Neural progenitor cell (in vitro differentiated cells): ENCODE results near the gene MEX3D. TPM values are rescaled to one million over a fixed set of nuclear protein-coding genes. Genes with fewer than 3 reads are reported as not detected.

Experiments
- DNase-seq: peaks from one replicate; pipeline ENCODE4 v3.0.0-alpha.2; 2016; ENCODE audit warnings: low spot score
- H2AFZ ChIP-seq: fragments of 200-600 bp; sonication (generic); replicated peaks from 2 replicates; pipeline ENCODE4 v1.6.1; 2016; ENCODE audit warnings: antibody characterized with exemption
- H3F3A ChIP-seq: fragments of 200-600 bp; sonication (generic); 2 replicates; pipeline ENCODE4 v1.6.1; 2016; ENCODE audit warnings: antibody characterized with exemption, low read depth
- H3K27ac ChIP-seq: fragments of 200-600 bp; sonication (generic); 2 replicates; pipeline ENCODE4 v1.5.1; 2016; ENCODE audit warnings: mild to moderate bottlenecking
- H3K27me3 ChIP-seq: fragments of 200-600 bp; sonication (generic); 2 replicates; pipeline ENCODE4 v1.6.1; 2016; ENCODE audit warnings: mild to moderate bottlenecking, moderate library complexity
- H3K36me3 ChIP-seq: fragments of 200-600 bp; sonication (generic); 2 replicates; pipeline ENCODE4 v1.5.1; 2016
- H3K4me1 ChIP-seq: fragments of 200-600 bp; sonication (generic); 2 replicates; pipeline ENCODE4 v1.6.1; 2016; ENCODE audit warnings: mixed run types
- H3K4me2 ChIP-seq: fragments of 200-600 bp; sonication (generic); 2 replicates; pipeline ENCODE4 v1.6.1; 2016
- H3K4me3 ChIP-seq: fragments of 200-600 bp; sonication (generic); 2 replicates; pipeline ENCODE4 v1.5.1; 2016
- H3K79me2 ChIP-seq: fragments of 200-600 bp; sonication (generic); 2 replicates; pipeline ENCODE4 v1.6.1; 2016; ENCODE audit warnings: low read depth
- H3K9ac ChIP-seq: fragments of 200-600 bp; sonication (generic); 2 replicates; pipeline ENCODE4 v1.6.1; 2016
- H3K9me3 ChIP-seq: fragments of 200-600 bp; sonication (generic); 2 replicates; pipeline ENCODE4 v1.5.1; 2016; ENCODE audit warnings: low read depth
- H4K20me1 ChIP-seq: fragments of 200-600 bp; sonication (generic); 2 replicates; pipeline ENCODE4 v1.6.1; 2016; ENCODE audit warnings: low read depth
- H3K27ac Mint-ChIP-seq: 3 replicates; pipeline ENCODE4 v1.8.0; 2021; ENCODE audit warnings: mixed read lengths
- H3K27me3 Mint-ChIP-seq: 2 replicates; pipeline ENCODE4 v1.8.0; 2022; ENCODE audit warnings: low read depth, mild to moderate bottlenecking, inconsistent platforms, moderate library complexity, mixed read lengths; ENCODE audit not compliant: insufficient read depth
- H3K36me3 Mint-ChIP-seq: 3 replicates; pipeline ENCODE4 v1.8.0; 2021; ENCODE audit warnings: mixed read lengths
- H3K4me1 Mint-ChIP-seq: 3 replicates; pipeline ENCODE4 v1.8.0; 2021; ENCODE audit warnings: mixed read lengths
- H3K4me3 Mint-ChIP-seq: 3 replicates; pipeline ENCODE4 v1.8.0; 2021; ENCODE audit warnings: mild to moderate bottlenecking, moderate library complexity, mixed read lengths
- H3K9me3 Mint-ChIP-seq: 3 replicates; pipeline ENCODE4 v1.8.0; 2020; ENCODE audit warnings: mixed read lengths
- EZH2 ChIP-seq: fragments of 200-600 bp; sonication (generic); IDR thresholded peaks from 2 replicates; pipeline ENCODE4 v1.6.1; 2017; ENCODE audit warnings: antibody characterized with exemption, mild to moderate bottlenecking, moderate library complexity
- EZH2phosphoT487 ChIP-seq: fragments of 200-600 bp; sonication (generic); IDR thresholded peaks from 2 replicates; pipeline ENCODE4 v1.6.1; 2017; ENCODE audit warnings: antibody characterized with exemption
- total RNA-seq: library from RNA; depleted of rRNA; stranded (reverse); fragments of >200 nt; gene quantifications from 2 replicates; pipeline ENCODE4 v1.2.3, GENCODE V29; 2015; ENCODE audit warnings: low replicate concordance
- TF ChIP-seq, protein P1 (sequence below): fragments of 200-600 bp; sonication (generic); IDR thresholded peaks from 2 replicates; pipeline ENCODE4 v1.5.1; 2017; ENCODE audit warnings: antibody characterized with exemption, mild to moderate bottlenecking

MEX3D gene
- total RNA-seq, 1 donor from 2014 or later = 15.9 TPM

DNA sequence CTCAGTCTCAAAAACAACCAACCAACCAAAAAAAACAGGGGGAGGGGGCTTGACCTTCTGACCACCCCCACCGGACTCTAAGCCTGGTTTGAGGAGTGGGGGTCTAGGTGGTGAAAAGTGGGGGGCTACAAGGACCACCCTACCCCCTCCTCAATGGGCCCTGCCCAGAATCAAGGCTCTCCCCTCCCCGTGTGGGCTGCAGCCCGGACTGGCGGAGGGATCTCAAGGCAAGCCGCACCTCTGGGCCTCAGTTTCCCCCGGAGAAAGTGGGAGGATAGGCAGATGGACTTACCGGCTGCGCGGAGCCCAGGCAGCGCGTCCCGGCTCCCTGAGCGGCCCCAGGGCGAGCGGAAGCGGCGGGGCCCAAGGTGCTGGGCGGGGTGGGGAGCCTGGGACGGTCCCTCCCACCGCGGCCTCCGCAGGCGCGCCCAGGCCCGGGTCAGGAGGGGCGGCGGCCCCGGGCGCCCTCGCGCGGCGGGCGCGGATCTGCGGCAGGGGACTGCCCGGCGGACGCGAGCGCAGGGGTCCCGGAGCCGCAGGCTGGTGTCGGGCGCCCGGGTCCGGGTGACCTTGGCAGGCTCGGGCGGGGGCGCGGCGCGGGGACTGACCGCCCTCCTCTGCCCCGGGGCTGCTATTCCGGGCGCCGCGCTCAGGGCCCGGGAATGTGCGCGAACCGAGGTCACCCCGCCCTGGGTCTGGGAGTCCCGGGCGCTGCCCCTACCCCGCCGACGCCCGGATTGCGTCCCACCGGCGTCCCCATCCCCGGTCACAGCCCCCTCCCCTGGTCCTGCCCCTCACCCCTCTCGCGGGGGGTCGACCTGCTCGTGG is 55.2 kb downstream of the MEX3D start, which contains the start of gene ADAMTSL5:
ADAMTSL5 (minus strand) TSS at position 349 of the 828 bp plus-strand sequence. CDS start 2,076 bp downstream, outside the sequence.
- peak within 1 kb of the TSS; percentile 70 for H3K4me2 ChIP-seq
- no peaks in the 10 kb centered on the region for H3K36me3 ChIP-seq
- H3K4me3 Mint-ChIP-seq = peak within 1 kb of the TSS; percentile 48
- H3K27ac ChIP-seq = no peak within 1 kb of the TSS
- no peaks in the 10 kb centered on the region for H3K79me2 ChIP-seq
- peak; percentile 45 for DNase-seq
- peaks cover 30% of the 10 kb centered on the region for H3K27me3 Mint-ChIP-seq
- H3K9me3 ChIP-seq = no peaks in the 10 kb centered on the region
- H4K20me1 ChIP-seq = peaks cover 3% of the 10 kb centered on the region
- peaks cover 11% of the 10 kb centered on the region for H3K4me1 Mint-ChIP-seq
- no peak within 1 kb of the TSS for H3K27ac Mint-ChIP-seq
- peaks cover 13% of the 10 kb centered on the region for H3K4me1 ChIP-seq
- peak within 1 kb of the TSS; percentile 37 for H3K4me3 ChIP-seq
- H3K9ac ChIP-seq = no peak within 1 kb of the TSS
- H3K36me3 Mint-ChIP-seq = no peaks in the 10 kb centered on the region
- no peaks in the 10 kb centered on the region for H3K9me3 Mint-ChIP-seq
- H3F3A ChIP-seq = peaks cover 36% of the 10 kb centered on the region
- TF ChIP-seq EZH2 (peak; percentile 72), EZH2phosphoT487 (peak; percentile 61)
- TF ChIP-seq, protein P1, sequence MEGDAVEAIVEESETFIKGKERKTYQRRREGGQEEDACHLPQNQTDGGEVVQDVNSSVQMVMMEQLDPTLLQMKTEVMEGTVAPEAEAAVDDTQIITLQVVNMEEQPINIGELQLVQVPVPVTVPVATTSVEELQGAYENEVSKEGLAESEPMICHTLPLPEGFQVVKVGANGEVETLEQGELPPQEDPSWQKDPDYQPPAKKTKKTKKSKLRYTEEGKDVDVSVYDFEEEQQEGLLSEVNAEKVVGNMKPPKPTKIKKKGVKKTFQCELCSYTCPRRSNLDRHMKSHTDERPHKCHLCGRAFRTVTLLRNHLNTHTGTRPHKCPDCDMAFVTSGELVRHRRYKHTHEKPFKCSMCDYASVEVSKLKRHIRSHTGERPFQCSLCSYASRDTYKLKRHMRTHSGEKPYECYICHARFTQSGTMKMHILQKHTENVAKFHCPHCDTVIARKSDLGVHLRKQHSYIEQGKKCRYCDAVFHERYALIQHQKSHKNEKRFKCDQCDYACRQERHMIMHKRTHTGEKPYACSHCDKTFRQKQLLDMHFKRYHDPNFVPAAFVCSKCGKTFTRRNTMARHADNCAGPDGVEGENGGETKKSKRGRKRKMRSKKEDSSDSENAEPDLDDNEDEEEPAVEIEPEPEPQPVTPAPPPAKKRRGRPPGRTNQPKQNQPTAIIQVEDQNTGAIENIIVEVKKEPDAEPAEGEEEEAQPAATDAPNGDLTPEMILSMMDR = no peak
- peaks cover 81% of the 10 kb centered on the region for H3K27me3 ChIP-seq
- H2AFZ ChIP-seq = no peak within 1 kb of the TSS

DNA sequence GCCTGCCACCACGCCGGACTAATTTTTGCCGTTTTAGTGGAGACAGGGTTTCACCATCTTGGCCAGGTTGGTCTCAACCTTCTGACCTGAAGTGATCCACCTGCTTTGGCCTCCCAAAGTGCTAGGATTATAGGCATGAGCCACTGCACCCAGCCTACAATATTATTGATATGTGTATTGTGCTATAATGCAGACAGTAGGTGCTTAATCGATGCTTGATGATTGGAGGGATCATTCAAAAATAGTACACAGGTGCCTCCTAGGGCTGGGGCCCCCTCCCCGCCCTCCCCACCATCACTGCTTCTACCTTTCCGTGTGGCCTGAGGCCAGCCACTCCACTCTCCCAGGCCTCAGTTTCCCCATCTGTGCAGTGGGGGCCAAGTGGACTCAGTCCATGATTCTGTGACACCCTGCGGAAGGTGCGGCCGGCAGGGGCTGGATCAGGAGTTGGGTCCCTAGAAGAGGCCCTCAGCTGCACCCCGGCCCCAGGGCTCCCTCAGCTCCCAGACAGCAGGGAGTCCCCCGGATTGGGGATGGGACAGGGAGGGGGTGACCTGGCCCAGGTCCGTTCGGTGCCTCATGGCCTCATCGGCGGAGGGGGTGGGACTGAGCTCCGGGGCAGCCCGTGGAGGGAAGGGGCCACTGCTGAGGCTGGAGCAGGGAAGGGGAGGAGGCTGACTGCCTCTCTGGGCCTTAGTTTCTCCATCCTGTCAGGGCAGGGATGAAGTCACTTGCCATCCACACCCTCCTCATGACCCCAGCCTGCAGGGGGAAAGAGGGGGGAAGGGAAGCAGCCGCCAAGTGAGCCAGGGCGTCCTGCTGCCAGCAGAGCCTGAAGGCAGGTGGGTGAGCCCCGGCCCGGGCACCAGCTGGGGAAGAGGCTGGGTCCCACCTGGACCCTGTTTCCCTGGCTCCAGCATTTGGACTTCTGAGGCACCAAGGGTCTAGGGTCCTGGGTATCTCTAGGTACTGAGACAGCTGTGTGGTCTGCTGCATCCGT is 56.5 kb downstream of the MEX3D start:
- no peaks in the 10 kb centered on the region for H3K79me2 ChIP-seq
- peaks cover 26% of the 10 kb centered on the region for H3K27me3 Mint-ChIP-seq
- peaks cover 38% of the 10 kb centered on the region for H3F3A ChIP-seq
- no peaks in the 10 kb centered on the region for H3K9me3 ChIP-seq
- no peaks in the 10 kb centered on the region for H3K9me3 Mint-ChIP-seq
- no peak overlapping the region for H3K27ac ChIP-seq
- peaks cover 69% of the 10 kb centered on the region for H3K27me3 ChIP-seq
- H3K36me3 ChIP-seq = no peaks in the 10 kb centered on the region
- H3K4me1 Mint-ChIP-seq = peaks cover 15% of the 10 kb centered on the region
- DNase-seq = no peak
- H3K36me3 Mint-ChIP-seq = no peaks in the 10 kb centered on the region
- H3K9ac ChIP-seq = no peak overlapping the region
- peaks cover 3% of the 10 kb centered on the region for H4K20me1 ChIP-seq
- no peak overlapping the region for H2AFZ ChIP-seq
- H3K27ac Mint-ChIP-seq = no peak overlapping the region
- no peak for TF ChIP-seq EZH2phosphoT487
- TF ChIP-seq, protein P1 = no peak
- TF ChIP-seq EZH2 = no peak
- H3K4me3 Mint-ChIP-seq = peak overlapping the region; percentile 5
- no peak overlapping the region for H3K4me2 ChIP-seq
- peaks cover 13% of the 10 kb centered on the region for H3K4me1 ChIP-seq
- H3K4me3 ChIP-seq = no peak overlapping the region

DNA sequence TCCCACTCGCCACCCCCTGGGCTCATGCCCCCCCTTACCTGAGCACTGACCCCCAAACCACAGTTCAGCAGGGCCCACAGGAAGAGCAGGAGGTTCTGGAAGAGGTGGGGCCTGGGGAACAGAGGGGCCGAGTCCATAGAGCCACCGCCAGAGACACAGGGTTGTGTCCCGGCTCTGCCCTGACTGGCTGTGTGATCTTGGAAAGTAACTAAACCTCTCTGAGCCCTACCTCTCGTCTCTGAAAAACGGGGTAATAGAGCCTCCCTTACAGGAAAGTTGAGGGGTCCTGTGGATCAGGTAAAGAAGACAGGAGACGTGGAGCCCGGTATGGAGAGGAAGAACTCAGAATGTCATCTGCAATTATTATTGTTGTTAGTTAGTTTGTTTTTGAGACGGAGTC is 57.3 kb downstream of the MEX3D start:
- no peak for DNase-seq
- Histone ChIP-seq H3K9me3 (no peaks in the 10 kb centered on the region), H3K9ac (no peak overlapping the region), H3K36me3 (no peaks in the 10 kb centered on the region), H3K4me2 (peak overlapping the region; percentile 68), H3K79me2 (no peaks in the 10 kb centered on the region), H3F3A (peaks cover 38% of the 10 kb centered on the region), H3K4me3 (peak overlapping the region; percentile 10), H2AFZ (no peak overlapping the region), H4K20me1 (peaks cover 3% of the 10 kb centered on the region), H3K27me3 (peaks cover 63% of the 10 kb centered on the region), H3K27ac (no peak overlapping the region), H3K4me1 (peaks cover 13% of the 10 kb centered on the region)
- Mint-ChIP-seq H3K36me3 (no peaks in the 10 kb centered on the region), H3K4me3 (peak overlapping the region; percentile 41), H3K4me1 (peaks cover 18% of the 10 kb centered on the region), H3K9me3 (peaks cover 2% of the 10 kb centered on the region), H3K27ac (no peak overlapping the region), H3K27me3 (peaks cover 21% of the 10 kb centered on the region)
- TF ChIP-seq EZH2 = no peak
- TF ChIP-seq EZH2phosphoT487 = no peak
- TF ChIP-seq, protein P1 = no peak
